GM12878 (cell line): Measurements from ENCODE around the gene ANKRD53. TPM values are rescaled to one million over a fixed set of nuclear protein-coding genes. Genes with fewer than 3 reads are reported as not detected.

Source experiments
- ATAC-seq: fragments of 200-7000 bp; cut with Tn5 transposase; 3 replicates; pipeline ENCODE4 v1.9.1; 2020; ENCODE audit warnings: mild to moderate bottlenecking, moderate library complexity
- BruUV-seq: library from RNA; stranded (reverse); fragments of 400-500 nt; replicated peaks from 2 replicates; lab custom pipeline; 2021; lab: Mats Ljungman, UMichigan
- CTCF ChIA-PET: fragments of 300-600 bp; sonication (Branson Sonifier 250); formaldehyde crosslinking; extraction: SDS; loops from one replicate; lab custom pipeline; 2021; ENCODE audit warnings: inconsistent platforms; lab: Yijun Ruan, JAX
- POLR2A ChIA-PET: fragments of 350-600 bp; formaldehyde crosslinking; extraction: SDS; loops from one replicate; lab custom pipeline; 2021; ENCODE audit warnings: inconsistent platforms; lab: Charles Lee
- RAD21 ChIA-PET: fragments of 300-600 bp; sonication (Branson Sonifier 250); formaldehyde crosslinking; loops from one replicate; lab custom pipeline; 2023; ENCODE audit warnings: antibody characterized with exemption; ENCODE audit not compliant: unreplicated experiment; lab: Charles Lee
- SMC1A ChIA-PET: fragments of 300-600 bp; sonication (Branson Sonifier 250); formaldehyde crosslinking; loops from one replicate; lab custom pipeline; 2023; ENCODE audit not compliant: unreplicated experiment, uncharacterized antibody; lab: Charles Lee
- DNase-seq: peaks from one replicate; pipeline ENCODE4 v3.0.0-alpha.2; 2011; ENCODE audit warnings: low read depth, low spot score
- FAIRE-seq: peaks from 3 replicates; lab custom pipeline; 2011; peaks lifted over from hg19 to GRCh38; lab: Jason Lieb, UNC
- H2AFZ ChIP-seq: 2 replicates; pipeline ENCODE4 v1.6.0; 2011; ENCODE audit warnings: low read depth, low read length, control low read depth; ENCODE audit not compliant: control insufficient read depth
- H3K27ac ChIP-seq: 2 replicates; pipeline ENCODE4 v1.5.1; 2011; ENCODE audit warnings: control low read depth; ENCODE audit not compliant: control insufficient read depth, insufficient read depth
- H3K27me3 ChIP-seq, 2 experiments: replicated peaks in 1 of 2; 2 replicates each; pipeline versions ENCODE4 v1.6.0 to v1.6.1; 2011; ENCODE audit warnings: low read length in 1 of 2; ENCODE audit not compliant: control insufficient read depth in 2 of 2, insufficient read depth in 2 of 2
- H3K36me3 ChIP-seq, 2 experiments: 2 replicates each; pipeline ENCODE4 v1.5.1; 2011; ENCODE audit warnings: low read length in 1 of 2; ENCODE audit not compliant: control insufficient read depth in 2 of 2, insufficient read depth in 2 of 2
- H3K4me1 ChIP-seq: 2 replicates; pipeline ENCODE4 v1.6.1; 2011; ENCODE audit warnings: mild to moderate bottlenecking, low read length, moderate library complexity, mixed read lengths; ENCODE audit not compliant: control insufficient read depth, insufficient read depth
- H3K4me2 ChIP-seq: 2 replicates; pipeline ENCODE4 v1.6.0; 2011; ENCODE audit warnings: control low read depth; ENCODE audit not compliant: control insufficient read depth, insufficient read depth
- H3K4me3 ChIP-seq: fragments of 200-600 bp; sonication (generic); 2 replicates; pipeline ENCODE4 v1.5.1; 2016
- H3K79me2 ChIP-seq: 2 replicates; pipeline ENCODE4 v1.6.0; 2011; ENCODE audit warnings: low read length; ENCODE audit not compliant: control insufficient read depth, insufficient read depth
- H3K9ac ChIP-seq: 2 replicates; pipeline ENCODE4 v1.8.0; 2011; ENCODE audit warnings: low read length, control low read depth, mixed read lengths; ENCODE audit not compliant: control insufficient read depth, insufficient read depth
- H3K9me3 ChIP-seq: replicated peaks from 3 replicates; pipeline ENCODE4 v1.5.1; 2011; ENCODE audit warnings: mild to moderate bottlenecking, low read length; ENCODE audit not compliant: control insufficient read depth, insufficient read depth
- H4K20me1 ChIP-seq: 2 replicates; pipeline ENCODE4 v1.6.0; 2011; ENCODE audit not compliant: control insufficient read depth, insufficient read depth
- CHD1 ChIP-seq: IDR thresholded peaks from 2 replicates; pipeline ENCODE4 v1.6.1; 2012; ENCODE audit warnings: low read depth, low read length, improper control_type of control experiment
- CREM ChIP-seq: IDR thresholded peaks from 2 replicates; pipeline ENCODE4 v1.6.1; 2014; ENCODE audit warnings: antibody characterized with exemption, low read depth
- DPF2 ChIP-seq: fragments of 450-650 bp; IDR thresholded peaks from 2 replicates; pipeline ENCODE4 v1.6.1; 2017; ENCODE audit warnings: mild to moderate bottlenecking
- FOXM1 ChIP-seq: IDR thresholded peaks from 2 replicates; pipeline ENCODE4 v1.6.1; 2012; ENCODE audit warnings: low read depth, mild to moderate bottlenecking, inconsistent platforms, low read length, moderate library complexity
- KAT2A ChIP-seq: conservative IDR thresholded peaks from 2 replicates; pipeline ENCODE4 v1.6.1; 2011; ENCODE audit warnings: low read depth, low read length; ENCODE audit not compliant: control insufficient read depth
- NFYB ChIP-seq: IDR thresholded peaks from 2 replicates; pipeline ENCODE4 v1.6.1; 2011; ENCODE audit warnings: low read depth, mild to moderate bottlenecking, low read length, improper control_type of control experiment, moderate library complexity; ENCODE audit not compliant: insufficient read depth
- NR2F1 ChIP-seq: fragments of 450-650 bp; conservative IDR thresholded peaks from 2 replicates; pipeline ENCODE4 v1.6.1; 2017; ENCODE audit warnings: mild to moderate bottlenecking
- NRF1 ChIP-seq: conservative IDR thresholded peaks from 2 replicates; pipeline ENCODE4 v1.6.1; 2011; ENCODE audit warnings: mild to moderate bottlenecking, low read depth, low read length, improper control_type of control experiment
- SP1 ChIP-seq: IDR thresholded peaks from one replicate; pipeline ENCODE4 v1.6.1; 2011; ENCODE audit warnings: low read depth, low read length
- SPI1 ChIP-seq: IDR thresholded peaks from 2 replicates; pipeline ENCODE4 v1.6.1; 2011; ENCODE audit warnings: low read depth, mild to moderate bottlenecking, low read length, moderate library complexity, borderline replicate concordance; ENCODE audit not compliant: insufficient read depth
- TCF7 ChIP-seq: IDR thresholded peaks from 2 replicates; pipeline ENCODE4 v1.6.1; 2014; ENCODE audit warnings: antibody characterized with exemption, borderline replicate concordance
- ZNF622 ChIP-seq: fragments of 450-650 bp; IDR thresholded peaks from 2 replicates; pipeline ENCODE4 v1.6.1; 2017; ENCODE audit warnings: mild to moderate bottlenecking, inconsistent platforms
- WGBS: methylation state at CpG from one replicate; pipeline ENCODE4 v1.1.6; 2016; ENCODE audit warnings: low lambda C conversion rate; ENCODE audit not compliant: insufficient replicate concordance, insufficient coverage; ENCODE audit errors: missing lambda C conversion rate; 5-methylcytosine and 5-hydroxymethylcytosine counted together
- in situ Hi-C: fragments of 300-500 bp; cut with MboI; formaldehyde crosslinking; loops from 9 replicates; pipeline ENCODE4 v1.14.3; 2018; ENCODE audit warnings: mixed read lengths
- intact Hi-C: fragments of 100-400 bp; cut with micrococcal nuclease; formaldehyde crosslinking; loops from one replicate; pipeline ENCODE4 v1.14.2; 2022; ENCODE audit not compliant: unreplicated experiment
- polyA plus RNA-seq, 11 experiments: library from polyadenylated mRNA; depleted of rRNA in 4 of 11; unstranded in 6 of 11; stranded (reverse) in 5 of 11; fragments of >200 nt; fragmentation: Nextera tagmentation in 4 of 11; fragmentation: Illumina TruSeq in 1 of 11; extraction: Ambion mirVana in 4 of 11; extraction: Trizol in 1 of 11; gene quantifications; 1 replicate in 1 of 11; 2 replicates in 10 of 11; pipeline versions ENCODE4 v1.2.1 to v1.2.3, GENCODE V29; 2011 to 2016; ENCODE audit warnings: inconsistent platforms in 2 of 11, missing spikeins in 2 of 11, low read depth in 1 of 11
- total RNA-seq, 4 experiments: library from RNA; depleted of rRNA in 3 of 4; stranded (reverse); fragments of >200 nt in 3 of 4; fragmentation: Illumina TruSeq in 1 of 4; extraction: Trizol in 1 of 4; gene quantifications; 2 replicates each; pipeline versions ENCODE4 v1.2.1 to v1.2.3, GENCODE V29; 2013 to 2021

Gene ANKRD53
- total and polyA plus RNA-seq, 10 of the 15 experiments (the other 5 are each of a cell fraction or from before 2014, with no cell fraction given): 0.04 TPM; not detected in 8

DNA sequence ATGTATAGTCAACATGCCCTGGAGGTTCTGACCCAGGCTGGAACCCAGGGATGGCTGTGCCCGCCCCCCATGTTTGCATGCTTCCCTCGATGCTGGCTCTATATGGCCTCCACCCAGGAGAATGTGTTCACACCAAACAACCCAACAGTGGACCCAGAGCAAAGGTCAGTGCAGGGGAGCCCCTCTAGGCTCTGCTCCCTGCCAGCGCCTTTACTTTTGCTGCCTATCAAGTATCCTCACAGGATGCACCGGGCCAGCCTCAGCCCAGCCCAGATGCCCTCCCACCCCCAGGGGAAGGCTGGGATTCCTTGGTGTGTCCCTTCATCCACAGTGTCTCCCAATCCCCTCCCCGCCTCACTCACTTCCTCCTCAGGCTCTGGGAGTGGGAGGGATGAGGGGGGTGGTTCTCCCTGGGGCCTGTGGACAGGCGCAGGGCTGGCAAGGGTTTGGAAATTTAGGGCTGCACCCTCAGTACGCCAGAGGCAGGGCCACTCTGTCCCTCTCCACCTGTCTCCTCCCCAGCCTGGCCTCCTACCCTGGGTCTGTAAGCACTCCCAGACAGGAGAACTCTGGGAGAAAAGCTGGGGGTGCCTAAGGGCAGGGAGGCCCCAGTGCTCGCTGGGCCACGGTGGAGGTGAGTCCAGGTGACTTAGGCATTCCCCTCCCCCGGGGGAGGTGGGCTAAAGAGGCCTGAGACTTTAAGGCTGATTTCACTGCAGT lies 40.4 kb upstream of the ANKRD53 start:
- Histone ChIP-seq H3K27me3 (peaks cover 0 to 5% of the 10 kb centered on the region in 2 experiments; a peak in 3 of 4 replicates), H3K36me3 (no peaks in the 10 kb centered on the region), H3K4me3 (no peak overlapping the region), H3K4me1 (no peaks in the 10 kb centered on the region), H3K27ac (no peak overlapping the region), H4K20me1 (no peaks in the 10 kb centered on the region), H3K9ac (no peak overlapping the region), H3K4me2 (no peak overlapping the region), H3K9me3 (no peaks in the 10 kb centered on the region), H2AFZ (no peak overlapping the region), H3K79me2 (no peaks in the 10 kb centered on the region)
- BruUV-seq: no TSS peak
- intact Hi-C loops: no loop called here
- no peak for FAIRE-seq
- 24% methylated on average over 10 of the region's 10 CpGs for WGBS
- ChIA-PET SMC1A (no interaction called here), POLR2A (no interaction called here), CTCF (interaction anchor here (0.6 to 1.8 kb wide), 3 partner anchors 10 to 339 kb away, joined by 3 to 4 read pairs (median 3); no protein-coding TSS in a partner anchor), RAD21 (no interaction called here)
- no peak for TF ChIP-seq KAT2A
- no peak for TF ChIP-seq TCF7
- no peak for TF ChIP-seq NRF1
- TF ChIP-seq NR2F1: no peak
- TF ChIP-seq FOXM1: no peak
- no peak for TF ChIP-seq NFYB
- no peak for TF ChIP-seq SP1
- TF ChIP-seq CREM: no peak
- TF ChIP-seq SPI1: no peak
- TF ChIP-seq ZNF622: no peak
- no peak for TF ChIP-seq DPF2
- TF ChIP-seq CHD1: no peak
- DNase-seq: no peak
- ATAC-seq: no peak
- in situ Hi-C loops: no loop called here
